ENCODE measurements around the gene ESPNL.
"Not testable (repeated sequence)": the region's sequence is repeated elsewhere in the genome, so short reads cannot be mapped to it uniquely, and the experiment has no call there.

ESPNL gene

DNA sequence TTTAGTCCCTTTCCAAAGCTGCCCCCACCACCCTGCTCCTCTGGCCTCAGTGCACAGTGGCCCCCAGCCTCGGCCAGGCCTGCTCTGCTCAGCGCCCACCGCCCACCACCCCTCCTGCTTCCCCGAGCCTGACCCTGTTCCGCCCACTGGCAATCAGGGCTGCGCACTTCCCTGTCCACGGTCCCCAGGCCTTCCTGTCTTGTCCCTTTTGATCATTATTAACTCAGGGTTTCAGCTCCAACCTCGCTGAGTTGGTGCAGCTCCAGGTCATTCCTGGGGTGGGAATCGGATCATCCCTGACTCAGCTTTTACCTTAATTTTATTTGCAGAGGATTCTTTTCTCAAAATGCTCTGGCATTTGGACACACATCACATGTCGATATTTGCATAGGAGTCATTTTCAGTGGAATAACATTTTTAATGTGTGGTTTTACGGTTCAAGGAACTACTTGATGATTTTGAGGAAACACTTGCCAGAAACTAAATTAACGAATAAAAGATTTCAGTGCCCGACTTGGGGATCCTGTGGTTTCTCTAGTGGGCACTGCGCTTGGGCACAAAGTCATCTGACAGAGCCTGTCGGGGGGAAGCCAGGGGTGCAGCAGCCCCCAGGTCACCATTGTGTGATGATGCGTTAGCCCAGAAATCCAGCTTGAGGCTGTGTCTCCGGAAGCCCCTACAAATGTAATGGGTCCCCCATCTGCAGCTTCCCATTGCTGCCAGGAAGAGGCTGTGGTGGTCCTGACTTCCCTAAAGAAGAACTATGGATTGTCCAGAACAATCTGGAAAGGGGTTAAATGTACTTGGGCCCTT lies 1.0 kb upstream of the ESPNL start:
- DNase-seq, result no peak

DNA sequence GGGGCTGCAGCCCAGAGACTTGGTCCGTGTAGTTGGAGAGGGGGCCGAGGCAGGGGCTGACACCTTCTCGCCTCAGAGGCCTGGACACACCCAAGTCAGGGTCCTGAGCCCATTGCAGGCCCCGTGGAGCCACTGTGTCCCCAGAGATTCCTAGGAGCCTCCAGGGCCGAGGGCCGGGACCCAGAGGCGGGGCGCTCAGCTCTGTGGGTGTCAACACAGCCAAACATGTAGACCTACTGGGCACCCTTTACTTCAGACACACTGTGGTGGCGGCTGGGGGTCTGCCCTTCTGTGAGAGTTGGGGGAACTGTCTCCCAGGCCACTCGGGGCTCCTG lies 459 bp upstream of the ESPNL start:
- DNase-seq, result no peak

DNA sequence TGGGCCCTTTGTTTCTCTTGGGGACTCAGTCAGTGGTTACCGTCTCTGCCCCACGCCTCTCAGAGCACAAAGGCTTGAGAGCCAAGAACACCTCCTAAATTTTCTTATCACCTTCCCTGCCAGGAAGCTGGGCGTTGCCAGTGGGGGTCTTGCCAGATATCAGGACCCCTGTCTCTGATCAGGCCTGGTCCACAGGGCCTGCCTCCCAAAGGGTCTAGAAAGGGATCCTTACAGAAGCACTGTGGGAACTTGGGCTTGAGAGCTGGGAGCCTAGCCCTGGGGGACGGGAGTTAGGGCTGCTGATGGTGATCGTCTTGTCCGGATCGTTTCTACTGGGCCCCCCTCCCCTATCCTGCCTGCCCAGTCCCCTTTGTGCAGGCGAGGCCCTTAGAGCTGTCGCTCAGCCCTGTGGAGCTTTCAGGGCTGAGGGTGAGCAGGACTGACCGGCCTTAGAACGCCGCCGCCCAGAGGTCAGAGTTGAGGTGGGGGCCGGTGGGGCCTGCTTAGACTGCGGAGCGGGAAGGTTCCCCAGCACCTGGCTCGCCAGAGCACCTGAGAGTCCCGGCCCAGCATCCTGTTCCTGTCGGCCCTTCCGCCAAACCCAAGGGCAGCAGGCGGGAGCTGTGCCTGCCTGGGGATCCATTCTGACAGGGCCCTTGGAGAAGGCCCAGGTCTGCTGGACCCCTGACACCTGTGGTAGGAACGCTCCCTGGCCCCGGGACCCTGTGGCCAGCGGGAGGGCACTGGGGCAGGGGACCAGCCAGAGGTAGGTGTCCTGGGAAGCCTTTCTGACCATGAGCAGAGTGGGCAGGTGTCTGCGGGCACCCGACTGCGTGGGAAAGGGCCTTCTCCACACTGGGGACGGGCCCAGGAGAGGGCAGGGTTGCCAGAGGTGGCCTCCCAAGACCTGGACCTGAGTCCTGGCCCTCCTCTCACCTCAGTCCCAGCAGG lies 956 bp downstream of the ESPNL start:
- DNase-seq, result no peak

DNA sequence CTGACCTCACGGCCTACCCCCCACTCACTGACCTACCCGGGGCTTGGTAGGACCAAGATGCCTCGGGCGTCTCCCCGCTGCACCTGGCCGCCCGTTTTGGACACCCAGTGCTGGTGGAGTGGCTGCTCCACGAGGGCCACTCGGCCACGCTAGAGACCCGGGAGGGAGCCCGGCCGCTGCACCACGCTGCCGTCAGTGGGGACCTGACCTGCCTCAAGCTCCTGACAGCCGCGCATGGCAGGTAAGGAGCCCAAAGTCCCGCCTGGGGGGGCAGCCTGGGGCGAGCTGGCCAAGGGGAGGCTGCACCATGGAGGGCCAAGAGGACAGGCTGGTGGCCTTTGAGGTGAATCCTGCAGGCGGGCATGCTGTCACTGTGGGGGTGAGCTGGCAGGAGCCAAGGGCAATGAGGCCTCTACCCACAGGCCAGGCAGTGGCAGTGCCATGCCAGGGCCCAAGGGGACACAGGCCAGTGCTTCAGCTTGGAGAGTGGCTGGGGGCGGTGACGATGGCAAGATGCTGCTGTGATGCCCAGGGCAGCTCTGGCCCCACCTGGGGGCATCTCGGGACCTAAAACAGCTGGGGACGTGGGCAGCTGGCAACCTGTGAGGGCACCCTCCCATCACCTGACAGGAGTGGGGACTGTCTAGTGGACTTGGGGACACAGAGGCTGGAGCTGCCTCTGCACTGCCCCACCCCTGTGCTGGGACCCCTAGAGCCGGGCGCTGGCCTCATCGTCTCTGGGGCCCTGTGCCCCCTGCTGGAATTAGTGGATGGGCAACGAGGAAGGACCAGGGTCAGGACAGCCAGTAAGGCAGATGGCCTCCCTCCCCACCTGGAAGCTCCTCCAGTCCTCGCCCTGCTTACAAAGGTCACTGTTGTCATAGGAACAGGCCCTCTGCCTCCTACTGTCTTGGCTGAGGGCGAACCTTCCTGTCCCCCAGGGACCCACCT lies 2.0 kb downstream of the ESPNL start:
- DNase-seq, result no peak

DNA sequence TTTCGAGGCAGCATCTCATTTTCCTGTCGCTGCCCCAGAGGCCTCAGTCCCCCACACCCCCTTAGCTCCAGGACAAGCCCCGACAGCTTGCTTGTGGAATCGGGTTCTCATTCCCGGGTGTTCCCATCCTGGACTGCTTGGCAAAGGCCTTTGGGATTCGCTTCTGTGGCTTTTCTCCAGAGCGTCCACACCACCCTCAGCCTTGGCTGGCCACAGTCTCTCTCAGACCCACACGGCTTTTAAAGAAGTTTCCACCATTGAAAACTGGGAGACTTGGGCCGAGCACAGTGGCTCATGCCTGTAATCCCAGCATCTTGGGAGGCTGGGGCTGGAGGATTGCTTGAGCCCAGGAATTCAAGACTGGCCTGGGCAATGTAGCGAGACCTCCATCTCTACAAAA lies 2.7 kb downstream of the ESPNL start:
- DNase-seq, result no peak

DNA sequence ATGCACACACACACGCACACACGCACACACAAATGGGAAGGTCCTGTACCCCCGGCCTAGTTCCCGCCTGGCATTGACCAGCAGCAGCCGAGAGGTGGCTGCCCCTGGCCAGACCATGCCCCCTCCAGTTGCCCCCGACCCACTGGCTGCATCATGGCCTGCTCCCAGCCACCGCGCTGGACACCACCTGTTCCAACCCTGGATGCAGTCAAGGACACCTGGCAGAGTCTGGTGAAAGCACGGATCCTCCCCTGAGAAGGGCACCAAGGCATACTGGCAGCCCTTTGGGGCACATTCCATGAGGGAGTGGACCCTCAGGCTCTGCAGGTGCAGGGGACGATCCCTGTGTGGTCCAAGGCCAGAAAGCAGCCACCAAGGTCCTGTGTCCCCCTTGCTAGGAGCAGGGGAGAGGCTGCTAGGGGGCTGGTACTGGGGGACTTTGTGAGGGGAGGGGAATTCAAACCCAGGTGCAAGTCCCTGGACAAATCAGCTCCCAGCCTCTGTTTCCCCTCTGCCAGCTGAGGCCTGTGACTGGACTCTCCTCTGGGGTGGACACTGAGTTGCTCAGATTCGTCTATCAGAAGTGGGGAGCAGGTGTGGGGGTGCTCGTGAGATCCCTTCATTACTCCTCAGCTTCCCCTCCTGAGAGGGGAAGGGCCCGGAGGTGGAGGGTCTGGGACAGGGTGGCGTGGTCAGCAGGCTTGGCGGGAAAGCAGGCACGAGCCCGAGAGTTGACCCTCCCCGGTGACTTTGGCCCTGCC lies 3.5 kb downstream of the ESPNL start:
- DNase-seq, result no peak

DNA sequence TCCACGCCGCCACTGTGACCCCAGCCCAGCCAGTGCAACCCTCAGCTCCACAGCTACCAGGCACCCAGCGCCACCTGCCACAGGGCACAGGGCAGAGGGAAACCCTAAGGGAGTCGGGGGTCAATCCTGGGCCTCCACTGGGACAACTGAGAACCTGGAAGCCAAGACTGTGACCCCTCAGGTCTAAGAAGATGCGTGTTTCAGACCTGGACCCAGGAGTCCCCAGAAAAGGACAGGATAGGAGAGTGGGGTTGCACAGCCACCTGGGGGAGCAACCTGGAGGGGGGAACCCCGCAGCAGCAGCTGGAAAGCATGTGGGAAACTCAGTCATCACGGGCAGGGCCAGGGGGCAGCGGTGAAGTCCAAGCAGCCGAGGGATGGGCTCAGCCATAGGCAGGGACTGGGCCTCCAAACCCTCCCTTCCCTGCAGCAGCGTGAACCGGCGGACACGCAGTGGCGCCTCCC lies 4.1 kb downstream of the ESPNL start:
- no peak for DNase-seq

DNA sequence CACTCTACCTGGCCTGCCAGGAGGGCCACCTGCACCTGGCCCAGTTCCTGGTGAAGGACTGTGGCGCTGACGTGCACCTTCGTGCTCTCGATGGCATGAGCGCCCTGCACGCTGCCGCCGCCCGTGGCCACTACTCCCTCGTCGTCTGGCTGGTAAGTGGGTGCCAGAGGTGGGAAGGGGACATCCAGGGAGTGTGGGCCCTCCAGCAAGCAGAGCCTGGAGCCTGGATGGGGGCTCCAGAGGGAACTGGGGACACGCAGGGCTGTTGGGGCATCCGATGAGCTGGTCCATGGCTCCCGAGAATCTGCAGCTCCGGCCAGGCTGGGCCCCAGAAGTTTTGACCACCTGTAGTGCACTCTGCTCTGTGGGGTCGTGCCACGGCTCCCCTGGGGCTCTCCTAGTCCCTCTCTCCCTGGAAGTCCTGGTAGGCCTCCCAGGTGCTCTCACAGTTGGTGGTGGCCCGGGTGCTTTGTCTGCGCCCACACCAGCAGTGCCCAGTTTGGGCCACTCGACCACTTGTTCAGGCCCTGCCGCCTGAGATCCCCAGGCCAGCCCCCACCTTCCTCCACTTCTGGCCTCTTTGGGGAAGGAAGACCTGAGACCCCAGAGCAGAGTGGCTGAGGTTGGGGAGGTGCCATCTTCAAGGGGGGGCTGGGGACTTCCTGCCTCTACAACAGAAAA lies 4.7 kb downstream of the ESPNL start:
- DNase-seq, result no peak

DNA sequence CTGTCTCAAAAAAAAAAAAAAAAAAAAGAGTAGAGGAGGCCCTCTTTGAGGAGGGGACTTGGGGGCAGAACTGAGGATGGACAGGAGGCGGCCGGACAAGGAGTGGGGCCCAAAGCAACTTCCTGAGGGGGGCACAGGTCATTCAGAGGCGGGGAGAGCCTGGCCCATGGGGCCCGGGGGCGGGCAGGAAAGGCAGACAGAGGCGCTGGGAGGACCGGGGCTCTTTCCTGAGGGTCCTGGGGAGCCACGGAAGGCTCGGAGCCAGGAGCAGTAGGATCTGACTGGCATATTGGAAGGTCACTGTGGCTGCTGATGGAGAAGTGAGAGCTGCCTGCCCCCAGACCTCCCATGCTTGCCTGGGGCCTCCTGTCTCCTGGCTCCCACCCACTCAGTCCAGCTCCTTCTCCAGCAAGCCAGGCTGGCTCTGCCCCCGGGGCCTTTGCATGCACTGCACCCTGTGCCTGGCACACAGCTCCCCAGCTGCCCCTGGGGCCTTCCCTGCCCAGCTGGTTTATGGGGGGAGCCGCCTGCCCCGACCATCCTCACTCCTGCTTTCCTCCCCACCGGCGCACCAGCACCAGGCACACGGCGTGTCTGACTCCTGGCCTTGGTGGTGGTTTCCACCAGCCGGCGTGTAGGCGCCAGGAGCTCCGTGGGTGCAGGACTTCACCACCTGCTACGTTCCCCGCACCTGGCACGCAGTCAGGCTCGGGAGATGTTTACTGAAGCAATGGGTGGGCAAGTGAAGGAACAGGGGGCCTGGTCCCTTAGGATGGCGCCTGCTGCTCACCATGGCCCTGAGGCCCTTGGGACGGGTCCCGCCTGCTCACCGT lies 5.6 kb downstream of the ESPNL start:
- DNase-seq, result no peak

DNA sequence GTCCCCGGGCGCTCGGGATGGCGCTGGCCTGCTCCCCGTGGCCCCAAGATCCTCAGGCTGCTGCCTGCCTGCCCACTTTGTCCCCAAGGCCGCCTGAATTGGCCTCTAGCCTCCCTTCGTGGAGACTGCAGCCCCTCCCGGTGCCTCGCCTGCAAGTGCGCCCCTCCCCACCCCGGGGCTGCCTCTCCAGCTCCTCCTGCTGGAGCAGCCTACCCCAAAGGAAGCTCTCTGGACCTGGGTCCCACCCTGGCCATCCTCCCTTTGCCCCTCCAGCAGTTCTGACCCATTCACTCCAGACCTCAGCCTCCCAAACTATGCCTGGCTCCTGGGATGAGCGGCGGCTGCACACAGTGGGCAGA lies 6.2 kb downstream of the ESPNL start:
- DNase-seq, result no peak

DNA sequence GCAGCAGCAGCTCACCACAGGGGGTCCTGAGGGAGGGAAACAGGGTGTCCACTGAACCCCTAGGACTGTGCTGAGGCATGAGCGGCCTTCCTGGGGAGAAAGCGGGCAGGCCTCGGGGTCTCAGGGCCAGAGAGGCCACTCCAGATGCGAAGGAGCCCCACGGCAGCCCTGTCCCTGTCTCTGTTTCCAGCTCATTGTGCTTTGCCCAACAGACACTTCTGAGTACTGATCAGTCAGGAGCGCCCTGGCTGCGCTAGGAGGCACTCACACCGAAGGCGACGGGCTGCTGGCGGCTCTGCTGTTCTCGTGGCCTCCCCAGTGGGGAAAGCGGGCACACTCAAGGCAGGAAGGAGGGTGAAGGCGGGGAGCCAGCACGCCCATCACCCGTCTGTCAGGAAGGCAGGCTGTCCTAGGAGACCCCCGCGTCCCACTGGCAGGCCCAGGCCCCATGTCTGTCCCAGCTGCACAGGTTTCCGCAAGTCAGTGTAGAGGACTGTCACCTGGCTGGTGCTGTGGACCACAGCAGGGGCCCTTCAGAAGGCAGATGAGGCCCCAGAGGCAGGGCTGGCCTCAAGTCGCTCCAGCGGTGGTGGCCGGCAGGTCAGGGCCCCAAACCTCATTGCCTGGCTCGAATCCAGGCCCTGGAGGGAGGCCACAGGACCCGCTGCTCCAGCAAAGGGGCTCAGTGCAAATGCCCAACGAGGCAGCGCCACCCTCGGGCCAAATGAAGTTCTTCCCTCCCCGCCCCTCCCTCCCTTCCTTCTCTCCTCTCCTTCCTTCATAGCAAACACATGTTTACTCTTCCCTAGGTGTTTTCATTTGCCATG lies 6.8 kb downstream of the ESPNL start:
- no peak for DNase-seq

DNA sequence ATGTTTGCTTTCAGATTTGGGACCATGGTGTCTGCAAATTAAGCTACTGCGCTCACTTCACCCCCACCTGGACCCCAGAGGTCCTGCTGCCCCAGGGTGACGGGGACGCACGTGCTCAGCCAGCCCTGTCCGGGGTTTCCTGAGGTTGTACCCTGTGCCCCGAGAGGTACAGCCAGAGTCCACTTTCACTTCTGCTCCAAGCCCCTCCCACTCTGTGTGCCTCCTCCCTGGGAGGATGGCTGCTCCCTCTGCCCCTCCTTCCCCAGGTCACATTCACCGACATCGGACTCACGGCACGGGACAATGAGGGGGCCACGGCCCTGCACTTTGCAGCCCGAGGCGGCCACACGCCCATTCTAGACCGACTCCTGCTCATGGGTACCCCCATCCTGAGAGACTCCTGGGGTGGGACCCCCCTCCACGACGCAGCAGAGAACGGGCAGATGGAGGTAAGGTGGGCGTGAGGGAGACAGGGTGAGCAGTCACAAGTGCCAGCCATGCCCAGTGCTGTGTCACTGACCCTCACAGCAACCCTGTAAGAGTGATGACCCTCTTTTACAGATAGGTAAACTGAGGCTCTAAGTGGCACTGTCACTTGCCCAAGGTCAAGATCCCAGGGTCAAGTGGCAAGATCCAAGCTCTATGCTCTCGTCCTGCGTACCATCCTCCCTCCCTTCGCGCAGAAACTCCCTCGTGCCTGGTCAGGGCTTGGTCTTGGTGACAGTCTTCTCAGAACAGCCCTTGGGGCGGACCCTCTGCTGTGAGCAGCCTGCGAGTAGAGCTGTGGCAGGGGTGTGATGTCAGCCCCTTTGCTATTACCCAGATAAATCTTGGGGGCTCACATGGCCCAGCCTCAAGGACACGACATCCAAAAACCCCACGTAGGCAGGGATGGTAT lies 7.6 kb downstream of the ESPNL start:
- no peak for DNase-seq

DNA sequence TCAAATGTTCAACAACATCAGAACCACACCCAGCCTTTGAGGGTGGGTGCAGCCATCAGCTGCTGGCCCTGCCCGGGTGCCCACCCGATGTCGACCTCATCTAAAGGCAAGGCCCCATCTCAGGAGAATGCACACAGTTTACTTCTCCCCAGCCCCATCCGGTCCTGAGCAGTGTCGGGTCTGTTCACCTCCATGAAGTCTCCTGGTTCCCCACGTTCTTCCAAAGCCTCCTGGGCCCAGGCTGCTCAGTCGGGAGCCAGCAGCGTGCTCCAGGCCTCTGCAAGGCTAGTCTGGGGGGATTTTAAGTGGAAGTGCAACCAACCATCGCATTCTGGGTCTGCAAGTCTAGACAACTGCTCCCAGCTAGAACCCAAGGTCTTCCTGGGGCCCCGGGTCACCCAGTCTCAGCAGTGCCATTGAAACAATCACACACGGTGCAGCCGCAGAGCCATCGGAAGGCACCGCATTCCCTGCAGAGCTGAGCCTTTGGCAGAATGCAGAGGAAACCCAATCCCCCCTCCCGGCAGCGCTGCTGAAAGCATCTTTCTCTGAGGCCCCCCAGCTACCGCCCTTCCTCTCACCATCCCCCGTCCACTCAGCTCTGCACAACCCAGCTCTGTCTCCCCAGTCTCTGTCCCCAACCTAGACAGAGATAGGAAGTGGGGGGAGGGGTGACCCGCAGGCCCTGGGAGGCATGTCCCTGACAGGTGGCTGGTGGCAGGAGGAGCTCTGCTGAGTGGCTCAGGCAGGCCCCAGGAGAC lies 8.5 kb downstream of the ESPNL start:
- DNase-seq, result no peak

DNA sequence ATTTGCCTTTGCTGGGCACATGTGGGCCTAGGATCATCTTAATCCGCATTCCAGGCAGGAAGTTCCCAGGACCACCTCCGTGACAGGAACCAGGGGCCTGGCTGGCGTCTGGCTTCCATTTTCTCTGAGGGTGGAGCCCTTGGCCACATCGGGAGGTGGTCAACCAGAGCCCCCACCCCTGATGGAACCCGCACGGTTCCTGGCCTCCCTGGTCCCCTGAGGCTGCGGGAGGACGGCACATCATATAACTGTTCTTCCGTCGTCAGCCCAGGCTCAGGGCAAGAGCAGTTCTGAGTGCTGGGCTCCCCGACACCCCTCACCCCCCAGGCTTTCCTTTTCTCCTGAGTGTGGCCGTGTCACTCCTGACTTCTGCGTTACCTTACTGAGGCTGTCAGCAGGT lies 13.5 kb downstream of the ESPNL start:
- no peak for DNase-seq

DNA sequence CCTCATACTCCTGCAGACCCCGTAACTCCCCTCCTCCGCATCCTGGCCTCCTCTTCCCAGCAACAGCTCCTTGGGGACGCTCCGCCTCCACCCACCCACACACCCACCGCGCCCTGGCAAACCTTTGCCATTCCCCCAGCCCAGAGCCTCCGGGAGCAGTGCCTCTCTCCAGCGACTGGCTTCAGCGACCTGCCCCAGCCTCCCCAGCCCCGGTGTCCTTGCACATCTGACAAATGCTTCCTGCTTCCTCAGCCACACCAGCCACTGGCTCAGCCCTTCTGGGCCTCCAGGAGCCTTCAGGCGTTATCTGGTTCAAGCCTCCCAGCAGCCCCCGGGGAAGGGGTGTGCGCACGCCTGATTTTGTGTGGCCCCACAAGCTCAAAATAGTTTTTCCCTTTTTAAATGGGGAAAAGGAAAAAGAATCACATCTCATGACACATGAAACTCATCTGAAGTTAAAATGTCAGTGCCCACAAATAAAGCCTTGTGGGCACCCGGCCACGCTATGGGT lies 14.2 kb downstream of the ESPNL start:
- DNase-seq, result no peak

DNA sequence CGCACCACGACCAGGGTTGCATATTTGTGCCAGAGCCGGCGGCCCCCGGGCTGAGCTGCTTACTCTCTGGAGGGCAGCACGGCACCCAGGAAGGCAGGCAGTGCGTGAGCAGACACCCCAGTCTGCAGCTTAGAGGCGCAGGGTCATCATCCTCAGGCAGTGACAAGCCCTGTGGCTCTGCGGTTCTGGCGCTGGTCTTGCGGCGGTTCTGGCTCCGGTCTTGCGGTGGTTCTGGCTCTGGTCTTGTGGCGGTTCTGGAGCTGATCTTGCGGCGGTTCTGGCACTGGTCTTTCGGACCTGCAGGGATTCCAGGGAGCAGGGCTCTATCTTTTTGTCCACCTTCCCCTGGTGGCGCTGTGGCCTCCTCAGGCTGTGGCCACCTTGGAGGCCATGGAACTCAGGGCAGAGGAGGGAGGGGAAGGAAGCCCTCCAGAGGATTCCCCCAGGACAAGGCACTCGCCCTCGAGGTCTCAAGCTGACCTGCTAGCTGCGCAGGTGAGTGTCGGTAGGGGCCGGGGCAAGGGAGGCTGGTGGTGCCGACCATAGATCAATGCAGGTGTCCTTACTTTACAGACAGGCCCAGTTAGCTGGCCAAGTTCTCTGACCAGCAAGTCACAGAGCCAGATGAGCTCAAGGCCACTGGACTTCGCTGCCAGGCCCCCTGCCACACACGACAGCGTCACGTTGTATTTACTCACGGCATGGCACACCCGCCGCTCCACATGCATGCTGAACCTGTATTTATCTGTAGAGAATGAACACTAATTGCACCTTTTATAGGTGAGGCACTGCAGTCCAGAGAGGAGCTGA lies 14.9 kb downstream of the ESPNL start:
- no peak for DNase-seq

DNA sequence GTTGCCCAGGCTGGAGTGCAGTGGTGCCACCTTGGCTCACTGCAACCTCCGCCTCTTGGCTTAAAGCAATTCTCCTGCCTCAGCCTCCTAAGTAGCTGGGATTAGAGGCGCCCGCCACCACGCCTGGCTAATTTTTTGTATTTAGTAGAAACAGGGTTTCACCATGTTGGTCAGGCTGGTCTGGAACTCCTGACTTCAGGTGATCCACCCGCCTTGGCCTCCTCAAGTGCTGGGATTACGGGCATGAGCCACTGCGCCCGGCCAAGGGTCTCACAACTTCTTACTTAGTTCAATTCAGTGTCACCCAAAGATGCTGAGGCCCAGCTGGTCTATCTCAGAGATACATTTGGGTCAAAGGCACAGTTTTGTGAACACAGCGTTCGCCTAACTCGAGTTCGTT lies 15.6 kb downstream of the ESPNL start:
- DNase-seq, result not testable (repeated sequence)

Data from NCI-H446 treated with DMSO at 0.1 percent for 48 hours (cell line).